HepG2 (cell line): ENCODE results near the gene PRKCZ. TPM values are rescaled to one million over a fixed set of nuclear protein-coding genes. Genes with fewer than 3 reads are reported as not detected.
A peak's percentile ranks its signal among the peaks of the same experiment; 100 is the strongest.

Experiments used
- ADNP ChIP-seq: sonication (generic); formaldehyde crosslinking; IDR thresholded peaks from 2 replicates; pipeline ENCODE4 v1.4.0; 2020; ENCODE audit warnings: missing genetic modification reagents
- AFF4 ChIP-seq: sonication (generic); formaldehyde crosslinking; IDR thresholded peaks from 2 replicates; pipeline ENCODE4 v1.4.0; 2020; ENCODE audit warnings: missing genetic modification reagents
- FLYWCH1 ChIP-seq: sonication (generic); formaldehyde crosslinking; IDR thresholded peaks from 2 replicates; pipeline ENCODE4 v1.8.1; 2023; ENCODE audit warnings: mild to moderate bottlenecking, missing genetic modification reagents
- HIVEP1 ChIP-seq: sonication (generic); formaldehyde crosslinking; IDR thresholded peaks from 2 replicates; pipeline ENCODE4 v1.4.0; 2020; ENCODE audit warnings: mild to moderate bottlenecking, missing genetic modification reagents
- NFYB ChIP-seq: sonication (generic); formaldehyde crosslinking; IDR thresholded peaks from 2 replicates; pipeline ENCODE4 v1.4.0; 2020; ENCODE audit warnings: missing genetic modification reagents
- NR2F1 ChIP-seq, 2 experiments: fragments of 450-650 bp in 1 of 2; formaldehyde crosslinking in 1 of 2; IDR thresholded peaks; 2 replicates each; pipeline versions ENCODE4 v1.5.0 to v1.6.1; 2016 to 2020; ENCODE audit warnings: mild to moderate bottlenecking in 1 of 2, missing compliant biosample characterization in 1 of 2, missing genetic modification reagents in 1 of 2, moderate library complexity in 1 of 2
- NR2F6 ChIP-seq, 2 experiments: IDR thresholded peaks; 2 replicates each; pipeline ENCODE4 v1.6.1; 2016; ENCODE audit warnings: antibody characterized with exemption in 1 of 2, mild to moderate bottlenecking in 1 of 2
- SAP130 ChIP-seq: IDR thresholded peaks from 2 replicates; pipeline ENCODE4 v1.6.1; 2016; ENCODE audit warnings: low read depth
- ZBTB43 ChIP-seq: sonication (generic); formaldehyde crosslinking; conservative IDR thresholded peaks from 2 replicates; pipeline ENCODE4 v1.4.0; 2020; ENCODE audit warnings: missing genetic modification reagents
- ZBTB49 ChIP-seq: sonication (generic); formaldehyde crosslinking; IDR thresholded peaks from 2 replicates; pipeline ENCODE4 v1.4.0; 2020; ENCODE audit warnings: missing genetic modification reagents, borderline replicate concordance
- ZMYM4 ChIP-seq: sonication (generic); formaldehyde crosslinking; IDR thresholded peaks from 2 replicates; pipeline ENCODE4 v1.8.1; 2023; ENCODE audit warnings: mild to moderate bottlenecking, missing genetic modification reagents
- ZNF207 ChIP-seq: fragments of 450-650 bp; IDR thresholded peaks from 2 replicates; pipeline ENCODE4 v1.6.1; 2016; ENCODE audit warnings: antibody characterized with exemption, borderline replicate concordance
- ZNF24 ChIP-seq: fragments of 450-650 bp; IDR thresholded peaks from 2 replicates; pipeline ENCODE4 v1.6.1; 2017; ENCODE audit warnings: antibody characterized with exemption, mild to moderate bottlenecking
- ZNF264 ChIP-seq: sonication (generic); formaldehyde crosslinking; IDR thresholded peaks from 2 replicates; pipeline ENCODE4 v1.4.0; 2020; ENCODE audit warnings: missing genetic modification reagents
- ZNF468 ChIP-seq: sonication (generic); formaldehyde crosslinking; IDR thresholded peaks from 2 replicates; pipeline ENCODE4 v1.8.0; 2022; ENCODE audit warnings: mild to moderate bottlenecking, moderate library complexity, missing genetic modification reagents
- ZNF598 ChIP-seq: sonication (generic); formaldehyde crosslinking; IDR thresholded peaks from 2 replicates; pipeline ENCODE4 v1.5.1; 2020; ENCODE audit warnings: mild to moderate bottlenecking, missing genetic modification reagents, borderline replicate concordance
- ZNF629 ChIP-seq: sonication (generic); formaldehyde crosslinking; conservative IDR thresholded peaks from 2 replicates; pipeline ENCODE4 v1.5.0; 2020; ENCODE audit warnings: missing genetic modification reagents
- ZNF839 ChIP-seq: sonication (generic); formaldehyde crosslinking; IDR thresholded peaks from 2 replicates; pipeline ENCODE4 v1.4.0; 2020; ENCODE audit warnings: missing genetic modification reagents, mild to moderate bottlenecking, borderline replicate concordance
- polyA plus RNA-seq, 8 experiments: library from polyadenylated mRNA; depleted of rRNA in 3 of 8; stranded (reverse) in 7 of 8; unstranded in 1 of 8; fragments of >200 nt; fragmentation: Illumina TruSeq in 4 of 8; extraction: Trizol in 4 of 8; gene quantifications; 2 replicates each; pipeline versions ENCODE4 v1.2.1 to v1.2.3, GENCODE V29; 2011 to 2016; ENCODE audit warnings: low read depth in 4 of 8, missing spikeins in 1 of 8, mixed read lengths in 1 of 8; ENCODE audit not compliant: insufficient read depth in 1 of 8
- total RNA-seq, 5 experiments: library from RNA; depleted of rRNA; stranded (reverse); fragments of >200 nt; fragmentation: Illumina TruSeq; extraction: Trizol; gene quantifications; 2 replicates each; pipeline ENCODE4 v1.2.3, GENCODE V29; 2016; ENCODE audit warnings: low read depth in 1 of 5
- TF ChIP-seq, protein P1 (sequence below): sonication (generic); formaldehyde crosslinking; conservative IDR thresholded peaks from 2 replicates; pipeline ENCODE4 v1.8.1; 2023; ENCODE audit warnings: missing genetic modification reagents

PRKCZ gene
- total and polyA plus RNA-seq, 2 of the 13 experiments (the other 11 are each of a cell fraction or from before 2014, with no cell fraction given) = 34.7 to 85.2 TPM

DNA sequence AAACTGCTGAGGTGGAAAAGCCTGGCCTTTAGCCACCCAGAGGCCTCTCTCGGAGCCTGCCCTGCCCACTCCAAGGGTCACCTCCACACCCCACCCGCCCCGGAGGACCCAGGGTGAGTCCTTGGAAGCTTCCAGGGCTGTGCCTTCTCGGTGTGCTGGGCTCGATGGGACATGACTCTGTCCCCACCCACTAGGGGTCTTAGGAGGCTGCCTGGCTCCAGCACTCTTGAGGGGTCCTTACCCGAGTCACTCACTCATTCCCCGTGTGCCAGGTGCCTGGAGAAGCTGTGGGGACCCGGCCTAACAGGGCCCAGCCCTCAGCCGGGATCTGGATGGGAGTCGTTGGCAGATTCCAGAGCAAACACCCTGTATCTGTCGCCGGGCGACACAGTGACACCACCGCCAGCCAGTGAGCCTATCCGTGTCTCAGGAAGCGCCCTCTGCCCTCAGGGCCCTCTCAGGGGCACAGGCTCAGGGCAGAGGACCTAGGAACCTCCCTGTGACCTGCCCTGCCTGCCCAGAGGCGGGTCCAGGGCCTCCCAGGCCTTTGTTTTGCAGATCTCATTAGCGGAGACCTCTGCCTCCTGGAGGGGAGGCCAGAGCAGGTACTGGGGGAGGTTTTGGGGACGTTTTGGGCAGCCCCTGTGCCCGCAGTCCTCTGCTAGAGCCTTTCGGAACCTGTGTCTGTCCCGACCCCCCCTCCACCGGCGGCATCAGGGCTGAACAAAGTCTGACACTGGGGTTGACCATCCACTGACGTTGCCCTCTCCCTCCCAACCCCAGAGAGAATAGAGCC lies 3.1 kb upstream of the PRKCZ start (continued):
- TF ChIP-seq NR2F6 (IDR thresholded peaks at IDR 0.05) (peak; percentile 78), NR2F6 (CRISPR knock-in tag; IDR thresholded peaks at IDR 0.05) (peak; percentile 71; the same call in 1 of the 2 replicates), ZNF629 (CRISPR knock-in tag) (0 out of 2 replicates have a peak, but pooled peaks have one; percentile 10), HIVEP1 (peak; percentile 53; the same call in 1 of the 2 replicates), NFYB (peak; percentile 60), ZNF24 (no peak), ZMYM4 (CRISPR knock-in tag) (peak; percentile 52), NR2F1 (CRISPR knock-in tag; IDR thresholded peaks at IDR 0.05) (peak in 1 of 2 experiments; percentile 73; a peak in 1 of 4 replicates), ZNF468 (CRISPR knock-in tag) (no peak), ZNF264 (no peak; the same call in 1 of the 2 replicates), ZBTB49 (CRISPR knock-in tag) (no peak), ZNF207 (no peak), SAP130 (CRISPR knock-in tag) (peak; percentile 85), ZNF598 (CRISPR knock-in tag) (no peak), AFF4 (CRISPR knock-in tag) (0 out of 2 replicates have a peak, but pooled peaks have one; percentile 54), ADNP (CRISPR knock-in tag) (no peak), ZBTB43 (CRISPR knock-in tag) (0 out of 2 replicates have a peak, but pooled peaks have one; percentile 17), FLYWCH1 (no peak), ZNF839 (CRISPR knock-in tag) (no peak)
- TF ChIP-seq, protein P1, sequence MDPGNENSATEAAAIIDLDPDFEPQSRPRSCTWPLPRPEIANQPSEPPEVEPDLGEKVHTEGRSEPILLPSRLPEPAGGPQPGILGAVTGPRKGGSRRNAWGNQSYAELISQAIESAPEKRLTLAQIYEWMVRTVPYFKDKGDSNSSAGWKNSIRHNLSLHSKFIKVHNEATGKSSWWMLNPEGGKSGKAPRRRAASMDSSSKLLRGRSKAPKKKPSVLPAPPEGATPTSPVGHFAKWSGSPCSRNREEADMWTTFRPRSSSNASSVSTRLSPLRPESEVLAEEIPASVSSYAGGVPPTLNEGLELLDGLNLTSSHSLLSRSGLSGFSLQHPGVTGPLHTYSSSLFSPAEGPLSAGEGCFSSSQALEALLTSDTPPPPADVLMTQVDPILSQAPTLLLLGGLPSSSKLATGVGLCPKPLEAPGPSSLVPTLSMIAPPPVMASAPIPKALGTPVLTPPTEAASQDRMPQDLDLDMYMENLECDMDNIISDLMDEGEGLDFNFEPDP (CRISPR knock-in tag) = no peak
